Left lobe of liver (tissue), 2 donors: ENCODE results near the gene GNB1L. TPM values are rescaled to one million over a fixed set of nuclear protein-coding genes. Genes with fewer than 3 reads are reported as not detected.
"Not testable (repeated sequence)": the region's sequence is repeated elsewhere in the genome, so short reads cannot be mapped to it uniquely, and the experiment has no call there.

Experiments
- ATAC-seq: fragments of 200-7000 bp; cut with Tn5 transposase; one replicate; pipeline ENCODE4 v1.9.1; 2020; ENCODE audit warnings: mild to moderate bottlenecking, moderate library complexity
- DNase-seq: peaks from one replicate; pipeline ENCODE4 v3.0.0-alpha.2; 2020; ENCODE audit warnings: low spot score
- total RNA-seq: library from RNA; stranded (reverse); gene quantifications from one replicate; pipeline ENCODE4 v1.2.1, GENCODE V29; 2021
- donor health status: DM: no; HTN: no; CAD: no; lungs with moderate emphysema.
- donor health status: DM: no; HTN: yes; CAD: no.

Gene GNB1L
- total RNA-seq, 1 donor from 2014 or later: 4.3 TPM

GRCh38 chr22:19786264-19786585 is 68.4 kb downstream of the GNB1L start:
- DNase-seq (no peak), ATAC-seq (no peak)

GRCh38 chr22:19785461-19786263 is 69.0 kb downstream of the GNB1L start:
- DNase-seq (no peak), ATAC-seq (no peak)

- ATAC-seq (no peak), DNase-seq (no peak)
These were observed 70.1 kb downstream of the GNB1L start for GRCh38 chr22:19784384-19785175.

GRCh38 chr22:19783586-19784383 is 70.9 kb downstream of the GNB1L start:
- DNase-seq: no peak
- ATAC-seq: no peak

- ATAC-seq: no peak
These were observed 72.1 kb downstream of the GNB1L start for GRCh38 chr22:19782533-19782932.

GRCh38 chr22:19779685-19780268 is 74.9 kb downstream of the GNB1L start:
- no peak for DNase-seq
- ATAC-seq: no peak

More at GRCh38 chr22:19782533-19782932, 72.1 kb downstream of the GNB1L start:
- DNase-seq: no peak

- ATAC-seq (no peak), DNase-seq (no peak)
These were observed 75.7 kb downstream of the GNB1L start for GRCh38 chr22:19779011-19779421.

GRCh38 chr22:19777192-19777591 is 77.5 kb downstream of the GNB1L start:
- not testable (repeated sequence) for ATAC-seq, DNase-seq

- ATAC-seq (no peak), DNase-seq (no peak)
These were observed 78.1 kb downstream of the GNB1L start for GRCh38 chr22:19776433-19777031.

- DNase-seq: no peak
- no peak for ATAC-seq
These were observed 79.0 kb downstream of the GNB1L start for GRCh38 chr22:19775496-19776325.

- ATAC-seq (no peak), DNase-seq (no peak)
These were observed 80.0 kb downstream of the GNB1L start for GRCh38 chr22:19774628-19775027.

GRCh38 chr22:19773470-19774040 is 81.1 kb downstream of the GNB1L start:
- ATAC-seq (no peak), DNase-seq (no peak)

GRCh38 chr22:19772673-19773469 is 81.8 kb downstream of the GNB1L start:
- DNase-seq (no peak), ATAC-seq (peak; percentile 26)

- no peak for ATAC-seq
- no peak for DNase-seq
These were observed 82.3 kb downstream of the GNB1L start for GRCh38 chr22:19772422-19772672.

- no peak for ATAC-seq
- no peak for DNase-seq
These were observed 84.1 kb downstream of the GNB1L start for GRCh38 chr22:19770349-19771220.

GRCh38 chr22:19769393-19769715 is 85.3 kb downstream of the GNB1L start:
- ATAC-seq (no peak), DNase-seq (no peak)

- ATAC-seq (peak; percentile 32), DNase-seq (no peak)
These were observed 87.0 kb downstream of the GNB1L start for GRCh38 chr22:19767427-19768341.
